Lower lobe of right lung (tissue), 2 donors: ENCODE results near the gene RGS7. TPM values are rescaled to one million over a fixed set of nuclear protein-coding genes. Genes with fewer than 3 reads are reported as not detected.
"Not testable (repeated sequence)": the region's sequence is repeated elsewhere in the genome, so short reads cannot be mapped to it uniquely, and the experiment has no call there.

Experiments
- ATAC-seq, 2 donors: fragments of 200-7000 bp; cut with Tn5 transposase; one replicate each; pipeline ENCODE4 v1.9.1; 2020 to 2022; ENCODE audit warnings: mild to moderate bottlenecking in 2 of 2, moderate library complexity in 2 of 2
- DNase-seq: peaks from one replicate; pipeline ENCODE4 v3.0.0-alpha.2; 2020
- H3K27ac ChIP-seq: fragments of 200-600 bp; one replicate; pipeline ENCODE4 v1.8.0; 2022
- H3K27me3 ChIP-seq: fragments of 200-600 bp; one replicate; pipeline ENCODE4 v1.8.0; 2022; ENCODE audit warnings: low read depth
- H3K36me3 ChIP-seq: fragments of 200-600 bp; one replicate; pipeline ENCODE4 v1.8.0; 2022; ENCODE audit warnings: mild to moderate bottlenecking
- H3K4me1 ChIP-seq: fragments of 200-600 bp; one replicate; pipeline ENCODE4 v1.8.0; 2022
- H3K4me3 ChIP-seq: fragments of 200-600 bp; one replicate; pipeline ENCODE4 v1.8.0; 2022; ENCODE audit warnings: mild to moderate bottlenecking
- H3K9me3 ChIP-seq: fragments of 200-600 bp; one replicate; pipeline ENCODE4 v1.8.0; 2022
- intact Hi-C: fragments of 100-400 bp; cut with DNase I; formaldehyde crosslinking; loops from one replicate; pipeline ENCODE4 v1.11.0; 2022
- total RNA-seq: library from RNA; stranded (reverse); fragmentation: NEBNext Ultra II Directional; extraction: Animal tissue kit (Norgen Biotek cat#: 25700); gene quantifications from one replicate; pipeline ENCODE4 v1.2.1, GENCODE V29; 2021
- TF ChIP-seq, protein P1 (sequence below): fragments of 200-600 bp; IDR thresholded peaks from one replicate; pipeline ENCODE4 v1.8.0; 2022; ENCODE audit warnings: antibody characterized with exemption, mild to moderate bottlenecking
- donor health status: DM: no; HTN: yes; CAD: no; lungs with severe emphysema.

RGS7 gene
- total RNA-seq, 1 donor from 2014 or later: 0.21 TPM

DNA sequence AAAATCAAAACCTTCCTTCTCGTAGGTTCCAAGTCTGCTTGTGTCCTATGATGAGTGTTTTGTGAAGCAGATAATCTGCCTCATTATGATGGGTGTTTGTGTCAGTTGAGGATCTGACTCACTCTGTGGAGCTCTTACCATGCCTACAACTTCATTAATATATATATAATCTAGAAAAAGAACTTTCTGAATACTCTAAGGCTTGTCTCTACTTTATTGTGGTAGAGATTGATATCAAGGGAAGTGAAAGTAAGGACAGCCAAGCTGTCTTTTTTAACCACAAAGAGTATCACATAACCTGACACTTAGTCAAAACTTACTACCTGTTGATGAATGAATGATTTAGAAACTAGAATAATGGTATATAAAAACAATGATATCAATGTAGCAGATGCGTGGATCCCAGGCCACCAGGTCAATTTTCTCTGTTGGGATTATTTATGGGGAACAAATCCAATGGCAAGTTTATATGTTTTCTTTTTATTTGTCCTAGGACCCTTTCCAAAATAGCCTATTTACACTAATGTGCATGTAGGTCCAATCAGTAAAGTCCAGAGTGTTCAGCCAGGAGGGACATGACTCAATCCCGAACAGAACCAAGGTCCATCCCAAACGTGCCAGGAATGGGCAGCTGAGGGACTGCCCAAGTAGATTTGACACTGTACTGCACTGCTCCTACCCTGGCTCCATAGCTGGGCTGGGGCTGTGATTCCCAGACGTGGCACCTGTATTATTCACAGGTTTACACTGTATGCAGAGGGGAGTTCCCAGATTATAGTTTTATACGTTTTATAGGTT is 562.8 kb downstream of the RGS7 start:
- Histone ChIP-seq H3K36me3 (no peaks in the 10 kb centered on the region), H3K27me3 (no peaks in the 10 kb centered on the region), H3K4me1 (no peaks in the 10 kb centered on the region), H3K9me3 (no peaks in the 10 kb centered on the region), H3K4me3 (no peak overlapping the region), H3K27ac (no peak overlapping the region)
- ATAC-seq: no peak
- DNase-seq: no peak
- TF ChIP-seq, protein P1, sequence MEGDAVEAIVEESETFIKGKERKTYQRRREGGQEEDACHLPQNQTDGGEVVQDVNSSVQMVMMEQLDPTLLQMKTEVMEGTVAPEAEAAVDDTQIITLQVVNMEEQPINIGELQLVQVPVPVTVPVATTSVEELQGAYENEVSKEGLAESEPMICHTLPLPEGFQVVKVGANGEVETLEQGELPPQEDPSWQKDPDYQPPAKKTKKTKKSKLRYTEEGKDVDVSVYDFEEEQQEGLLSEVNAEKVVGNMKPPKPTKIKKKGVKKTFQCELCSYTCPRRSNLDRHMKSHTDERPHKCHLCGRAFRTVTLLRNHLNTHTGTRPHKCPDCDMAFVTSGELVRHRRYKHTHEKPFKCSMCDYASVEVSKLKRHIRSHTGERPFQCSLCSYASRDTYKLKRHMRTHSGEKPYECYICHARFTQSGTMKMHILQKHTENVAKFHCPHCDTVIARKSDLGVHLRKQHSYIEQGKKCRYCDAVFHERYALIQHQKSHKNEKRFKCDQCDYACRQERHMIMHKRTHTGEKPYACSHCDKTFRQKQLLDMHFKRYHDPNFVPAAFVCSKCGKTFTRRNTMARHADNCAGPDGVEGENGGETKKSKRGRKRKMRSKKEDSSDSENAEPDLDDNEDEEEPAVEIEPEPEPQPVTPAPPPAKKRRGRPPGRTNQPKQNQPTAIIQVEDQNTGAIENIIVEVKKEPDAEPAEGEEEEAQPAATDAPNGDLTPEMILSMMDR: no peak
- intact Hi-C loops: no loop called here

DNA sequence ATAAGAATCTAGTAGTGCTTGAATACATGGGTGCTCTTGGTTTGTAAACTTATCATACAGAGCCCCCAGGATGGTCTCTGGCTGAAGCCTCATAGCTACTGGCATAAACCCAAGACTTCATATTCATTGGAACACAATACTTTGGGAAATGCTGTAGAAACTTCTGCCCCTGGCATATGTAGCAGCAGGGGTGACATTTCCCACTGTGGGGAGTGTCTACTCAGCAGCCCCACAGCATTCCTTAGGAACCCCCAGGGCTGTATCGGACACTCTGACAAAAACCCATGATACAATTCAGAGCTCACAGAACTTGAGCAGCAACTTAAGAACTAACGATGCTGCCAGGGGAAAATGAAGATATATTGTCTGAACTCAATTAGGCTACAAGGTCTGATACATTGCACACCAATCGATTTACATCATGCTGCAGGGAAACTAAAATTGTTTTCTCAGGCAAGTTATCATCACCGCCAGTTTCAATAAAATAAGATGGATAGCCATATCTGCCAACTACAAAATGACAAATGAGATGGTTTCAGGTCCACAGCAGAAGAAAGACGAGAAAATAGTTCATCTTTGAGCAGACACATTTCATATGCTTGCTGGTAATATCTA is 564.0 kb downstream of the RGS7 start:
- Histone ChIP-seq H3K27me3 (no peaks in the 10 kb centered on the region), H3K9me3 (no peaks in the 10 kb centered on the region), H3K27ac (no peak overlapping the region), H3K36me3 (no peaks in the 10 kb centered on the region), H3K4me1 (no peaks in the 10 kb centered on the region), H3K4me3 (no peak overlapping the region)
- intact Hi-C loops: no loop called here
- DNase-seq (no peak), ATAC-seq (no peak)
- TF ChIP-seq, protein P1: no peak

DNA sequence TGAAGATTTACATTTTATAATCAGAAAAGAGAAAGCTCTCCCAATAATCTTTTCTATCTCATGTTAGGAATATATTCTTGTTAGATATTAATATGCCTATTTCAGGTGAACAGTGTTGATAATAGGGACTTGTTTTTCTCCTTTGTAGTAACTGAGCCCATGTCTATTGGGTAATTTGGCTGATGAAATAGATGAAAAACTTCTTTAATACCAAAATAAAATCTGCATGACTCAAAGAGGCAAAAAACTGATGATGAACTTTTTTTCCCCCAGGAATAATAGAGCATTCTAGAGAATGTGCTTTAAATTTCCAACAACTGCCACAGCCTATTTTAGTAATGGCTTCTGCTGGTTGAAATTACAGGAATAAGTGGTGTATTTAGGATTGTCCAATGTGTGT is 566.1 kb downstream of the RGS7 start:
- H3K9me3 ChIP-seq: no peaks in the 10 kb centered on the region
- no peak for DNase-seq
- no peak for ATAC-seq
- H3K4me1 ChIP-seq: no peaks in the 10 kb centered on the region
- H3K27me3 ChIP-seq: no peaks in the 10 kb centered on the region
- no peaks in the 10 kb centered on the region for H3K36me3 ChIP-seq
- intact Hi-C loops: no loop called here
- H3K4me3 ChIP-seq: no peak overlapping the region
- TF ChIP-seq, protein P1: no peak
- no peak overlapping the region for H3K27ac ChIP-seq

DNA sequence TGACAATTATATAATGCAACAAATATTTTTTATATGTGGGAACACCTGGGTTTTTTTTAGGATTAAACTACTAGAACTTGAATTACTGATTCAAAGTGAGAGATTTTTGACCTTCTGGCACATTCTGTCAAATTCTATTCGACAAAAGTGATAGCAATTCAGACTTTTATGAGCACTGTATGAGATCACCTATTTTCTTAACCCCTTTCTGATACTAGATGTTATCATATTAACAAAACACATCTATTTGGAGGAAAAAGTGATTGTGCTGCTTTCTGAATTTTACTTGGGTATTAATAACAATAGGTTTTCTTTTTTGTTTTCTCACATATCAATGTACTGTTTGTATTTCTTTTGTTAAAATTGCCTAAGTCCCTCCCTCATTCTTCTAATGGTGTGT is 570.1 kb downstream of the RGS7 start:
- TF ChIP-seq, protein P1: no peak
- Histone ChIP-seq H3K9me3 (no peaks in the 10 kb centered on the region), H3K4me1 (no peaks in the 10 kb centered on the region), H3K27me3 (no peaks in the 10 kb centered on the region), H3K27ac (no peak overlapping the region), H3K4me3 (no peak overlapping the region), H3K36me3 (no peaks in the 10 kb centered on the region)
- no peak for ATAC-seq
- DNase-seq: no peak
- intact Hi-C loops: no loop called here

DNA sequence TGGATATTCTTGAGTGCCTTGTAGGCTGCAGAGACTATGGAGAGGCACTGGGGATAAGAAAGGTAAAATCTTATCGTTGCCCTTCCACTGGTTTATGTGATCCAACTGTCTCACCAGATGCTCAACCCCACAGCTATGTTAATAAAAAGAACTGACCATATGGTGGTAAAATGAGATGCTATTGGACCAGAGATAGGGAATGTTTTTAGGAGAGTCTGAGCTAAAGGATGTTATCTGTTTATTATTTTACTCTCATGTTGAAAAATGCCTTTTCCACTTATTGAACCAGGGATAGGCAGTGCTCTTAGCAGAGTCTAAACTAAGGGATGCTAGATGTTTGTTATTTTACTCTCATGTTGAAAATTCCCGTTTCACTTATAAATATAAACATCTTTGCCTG is 572.2 kb downstream of the RGS7 start:
- H3K4me3 ChIP-seq: no peak overlapping the region
- DNase-seq: no peak
- H3K36me3 ChIP-seq: no peaks in the 10 kb centered on the region
- no peak overlapping the region for H3K27ac ChIP-seq
- no peaks in the 10 kb centered on the region for H3K27me3 ChIP-seq
- ATAC-seq: no peak
- H3K4me1 ChIP-seq: no peaks in the 10 kb centered on the region
- intact Hi-C loops: no loop called here
- TF ChIP-seq, protein P1: no peak
- H3K9me3 ChIP-seq: no peaks in the 10 kb centered on the region

DNA sequence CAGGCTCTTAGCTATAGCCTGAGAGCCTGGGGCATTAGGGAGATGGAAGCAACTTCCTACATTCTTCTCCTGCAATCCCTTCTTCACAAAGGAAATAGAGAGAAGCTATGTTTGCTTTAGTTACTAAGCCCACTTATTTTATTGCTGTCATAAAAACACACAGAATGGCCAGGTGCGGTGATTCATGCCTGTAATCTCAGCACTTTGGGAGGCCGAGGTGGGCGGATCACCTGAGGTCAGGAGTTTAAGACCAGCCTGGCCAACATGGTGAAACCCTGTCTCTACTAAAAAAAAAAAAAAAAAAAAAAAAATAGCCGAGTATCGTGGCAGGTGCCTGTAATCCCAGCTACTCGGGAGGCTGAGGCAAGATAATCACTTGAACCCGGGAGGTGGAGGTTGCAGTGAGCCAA is 573.3 kb downstream of the RGS7 start:
- ATAC-seq: not testable (repeated sequence)

More for the DNA sequence above, 573.3 kb downstream of the RGS7 start:
- H3K4me3 ChIP-seq, H3K4me1 ChIP-seq, H3K27ac ChIP-seq, H3K27me3 ChIP-seq, H3K9me3 ChIP-seq, DNase-seq, intact Hi-C loops, H3K36me3 ChIP-seq: not testable (repeated sequence)
